Mucosa of gallbladder (tissue), 1 donor: ENCODE data around the gene ZNF716. TPM values are rescaled to one million over a fixed set of nuclear protein-coding genes. Genes with fewer than 3 reads are reported as not detected.
"Not testable (repeated sequence)": the region's sequence is repeated elsewhere in the genome, so short reads cannot be mapped to it uniquely, and the experiment has no call there.

Source experiments
- DNase-seq: peaks from one replicate; pipeline ENCODE4 v3.0.0-alpha.2; 2020; ENCODE audit warnings: low spot score
- total RNA-seq: library from RNA; stranded (reverse); gene quantifications from one replicate; pipeline ENCODE4 v1.2.1, GENCODE V29; 2021
- donor health status: DM: no; HTN: no; CAD: no.

Gene ZNF716
- total RNA-seq, 1 donor from 2014 or later, result not detected

- no peak for DNase-seq
Observed at GRCh38 chr7:57425969-57426628, 23.9 kb upstream of the ZNF716 start.

GRCh38 chr7:57426629-57427003 lies 23.4 kb upstream of the ZNF716 start:
- no peak for DNase-seq

- DNase-seq, result no peak
Observed at GRCh38 chr7:57427146-57427545, 22.8 kb upstream of the ZNF716 start.

GRCh38 chr7:57427594-57427993 lies 22.4 kb upstream of the ZNF716 start:
- DNase-seq, result no peak

- no peak for DNase-seq
Observed at GRCh38 chr7:57432583-57432982, 17.4 kb upstream of the ZNF716 start.

- no peak for DNase-seq
Observed at GRCh38 chr7:57437581-57437980, 12.4 kb upstream of the ZNF716 start.

GRCh38 chr7:57438244-57438643 lies 11.7 kb upstream of the ZNF716 start:
- no peak for DNase-seq

GRCh38 chr7:57443567-57443966 lies 6.4 kb upstream of the ZNF716 start:
- no peak for DNase-seq

- not testable (repeated sequence) for DNase-seq
Observed at GRCh38 chr7:57469186-57469828, 19.3 kb downstream of the ZNF716 start.

GRCh38 chr7:57480304-57480703 lies 30.3 kb downstream of the ZNF716 start:
- not testable (repeated sequence) for DNase-seq

GRCh38 chr7:57485022-57485421 lies 35.0 kb downstream of the ZNF716 start:
- not testable (repeated sequence) for DNase-seq

- no peak for DNase-seq
Observed at GRCh38 chr7:57487957-57488356, 38.0 kb downstream of the ZNF716 start.

- not testable (repeated sequence) for DNase-seq
Observed at GRCh38 chr7:57495111-57495510, 45.1 kb downstream of the ZNF716 start.

GRCh38 chr7:57496395-57496794 lies 46.4 kb downstream of the ZNF716 start:
- no peak for DNase-seq

GRCh38 chr7:57505176-57505575 lies 55.2 kb downstream of the ZNF716 start:
- DNase-seq, result no peak
